B cell (primary cell): ENCODE measurements around the gene CMIP.

Experiments
- CTCF ChIP-seq: fragments of 200-600 bp; IDR thresholded peaks from one replicate; pipeline ENCODE4 v1.8.0; 2022; ENCODE audit warnings: antibody characterized with exemption, mild to moderate bottlenecking
- EZH2 ChIP-seq: IDR thresholded peaks from 2 replicates; pipeline ENCODE4 v1.6.1; 2012; ENCODE audit warnings: borderline replicate concordance, low read depth, mild to moderate bottlenecking, moderate library complexity, low read length; ENCODE audit not compliant: insufficient read depth, poor library complexity, severe bottlenecking

GRCh38 chr16:81573533-81574020 lies 129.0 kb downstream of the CMIP start:
- no peak for TF ChIP-seq CTCF
- TF ChIP-seq EZH2 = no peak
